ENCODE results near the gene LCN9.

DNA sequence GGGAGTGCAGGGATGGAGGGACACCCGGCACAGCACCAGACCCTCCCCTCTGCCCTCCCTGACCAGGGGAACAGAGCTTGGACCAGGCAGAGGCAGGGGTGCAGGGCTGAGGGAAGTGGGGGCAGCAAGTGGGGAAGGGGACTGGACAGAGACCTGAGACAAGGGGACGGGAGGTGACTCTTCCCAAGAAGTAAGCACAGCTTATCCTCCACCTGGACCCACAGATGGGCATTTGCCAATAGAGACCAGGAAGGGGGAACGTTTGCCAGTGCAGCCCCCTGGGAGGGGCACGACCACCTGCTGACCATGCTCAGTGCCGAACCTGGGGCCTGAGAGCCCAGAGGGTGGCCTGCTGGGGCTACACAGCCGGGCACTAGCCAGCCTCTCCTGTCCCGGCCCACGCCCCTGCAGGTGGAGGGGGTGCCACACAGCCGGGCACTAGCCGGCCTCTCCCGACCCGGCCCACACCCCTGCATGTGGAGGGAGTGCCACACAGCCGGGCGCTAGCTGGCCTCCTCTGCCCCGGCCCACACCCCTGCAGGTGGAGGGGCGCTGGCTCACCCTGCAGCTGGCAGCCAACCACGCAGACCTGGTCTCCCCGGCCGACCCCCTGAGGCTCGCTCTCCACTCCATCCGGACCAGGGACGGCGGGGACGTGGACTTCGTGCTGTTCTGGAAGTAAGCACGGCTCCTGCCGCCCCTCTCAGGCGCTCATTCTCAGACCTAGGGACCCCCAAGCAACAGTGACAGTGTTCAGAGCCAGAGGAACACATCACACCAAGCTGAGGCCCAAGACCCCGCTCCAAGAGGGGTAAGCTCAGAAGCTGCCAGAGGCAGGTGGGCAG, 48.1 kb upstream of the LCN9 start:
- no peak for TF ChIP-seq EP300 (IDR thresholded peaks at IDR 0.05)
- no peak for TF ChIP-seq CTCF (IDR thresholded peaks at IDR 0.05)
- TF ChIP-seq POLR2A (IDR thresholded peaks at IDR 0.05), result no peak
- no peak for TF ChIP-seq POLR2AphosphoS5 (IDR thresholded peaks at IDR 0.05)
